Activated T-helper 1 cell treated with anti-CD3 and anti-CD28 coated beads, Interleukin-2, amount 50 U/mL, for 16 hours (primary cell): ENCODE data around the gene BBS9.
"Not testable (repeated sequence)": the region's sequence is repeated elsewhere in the genome, so short reads cannot be mapped to it uniquely, and the experiment has no call there.

Experiments used
- DNase-seq, 2 donors: peaks; one replicate each; pipeline ENCODE4 v3.0.0-alpha.2; 2020; ENCODE audit warnings: low read depth in 1 of 2, low spot score in 1 of 2

The BBS9 gene

GRCh38 chr7:33423646-33424020, 294.3 kb downstream of the BBS9 start:
- DNase-seq = no peak

- no peak for DNase-seq
These were observed 296.0 kb downstream of the BBS9 start for GRCh38 chr7:33425395-33425794.

GRCh38 chr7:33425929-33426678, 296.7 kb downstream of the BBS9 start:
- no peak for DNase-seq

DNA sequence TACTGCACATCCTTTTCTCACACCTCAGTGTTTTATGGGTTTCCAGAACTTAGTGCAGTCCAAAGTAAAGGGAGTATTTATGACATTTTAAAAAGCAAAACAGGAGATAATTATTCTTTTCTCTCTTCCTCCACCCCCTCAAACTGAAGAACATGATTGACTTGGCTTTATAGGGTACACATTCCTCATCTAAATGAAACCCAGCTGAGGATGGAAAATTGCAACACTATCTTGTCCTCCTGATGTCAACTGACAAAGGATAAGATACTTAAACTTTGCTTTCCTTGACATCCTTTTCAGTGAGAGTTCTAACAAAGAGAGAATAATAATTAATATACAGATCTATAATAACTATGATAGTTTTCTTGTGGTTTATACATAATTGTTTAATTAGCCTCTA, 299.1 kb downstream of the BBS9 start:
- no peak for DNase-seq

DNA sequence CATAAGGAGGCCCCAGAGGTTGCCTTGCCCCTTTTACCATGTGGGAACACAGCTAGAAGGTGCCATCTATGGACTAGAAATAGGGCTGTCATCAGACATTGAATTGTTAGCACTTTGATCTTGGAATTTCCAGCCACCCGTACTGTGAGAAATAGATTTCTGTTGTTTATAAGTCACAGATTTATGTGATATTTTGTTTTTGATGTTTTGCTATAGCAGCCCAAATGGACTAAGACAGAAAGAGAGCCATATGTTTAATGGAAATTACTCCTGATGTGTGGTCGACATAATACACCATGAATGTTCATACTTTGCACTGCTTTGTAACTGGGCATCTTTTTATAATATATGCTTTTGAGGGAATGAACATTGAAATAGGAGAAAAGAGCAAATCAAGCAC, 302.2 kb downstream of the BBS9 start:
- DNase-seq = no peak

DNA sequence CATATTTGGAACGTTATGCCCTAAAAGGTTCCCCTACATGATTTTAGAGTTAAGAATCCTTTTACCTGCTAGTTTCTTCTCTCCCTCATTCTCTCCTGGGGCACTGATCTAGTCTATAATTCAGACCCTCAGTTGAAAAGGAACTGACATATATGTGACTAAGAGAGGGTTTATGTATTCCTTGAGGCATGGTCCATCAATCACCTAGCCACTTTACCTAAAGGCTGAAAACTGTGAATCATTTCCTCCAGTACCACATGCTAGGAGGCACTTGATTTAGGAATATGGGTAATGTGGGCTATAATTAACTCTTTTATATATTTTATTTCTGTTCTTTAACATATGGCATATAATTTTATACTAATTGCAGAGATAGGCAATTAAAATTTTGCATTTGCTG, 303.5 kb downstream of the BBS9 start:
- DNase-seq = no peak

GRCh38 chr7:33433357-33433756, 304.0 kb downstream of the BBS9 start:
- no peak for DNase-seq

GRCh38 chr7:33444511-33444910, 315.1 kb downstream of the BBS9 start:
- DNase-seq = no peak

- no peak for DNase-seq
These were observed 317.2 kb downstream of the BBS9 start for GRCh38 chr7:33446551-33446950.

GRCh38 chr7:33448035-33448434, 318.7 kb downstream of the BBS9 start:
- DNase-seq = no peak

DNA sequence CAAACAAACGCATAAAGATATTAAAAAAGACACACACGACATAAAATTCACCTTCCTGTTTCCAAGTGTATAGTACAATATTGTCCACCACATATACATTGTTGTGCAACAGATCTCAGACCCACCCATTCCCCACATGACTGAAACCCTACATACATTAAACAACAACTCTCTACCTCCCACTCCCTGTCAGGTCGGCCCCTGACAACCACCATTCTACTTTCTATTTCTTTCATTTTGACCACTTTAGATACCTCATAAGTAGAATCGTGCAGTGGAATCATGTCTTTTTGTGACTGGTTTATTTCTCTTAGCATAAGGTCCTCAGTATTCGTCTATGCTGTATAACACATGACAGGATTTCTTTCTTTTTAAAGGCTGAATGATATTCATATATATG, 320.5 kb downstream of the BBS9 start:
- DNase-seq = no peak

- no peak for DNase-seq
These were observed 323.6 kb downstream of the BBS9 start for GRCh38 chr7:33452805-33453502.

DNA sequence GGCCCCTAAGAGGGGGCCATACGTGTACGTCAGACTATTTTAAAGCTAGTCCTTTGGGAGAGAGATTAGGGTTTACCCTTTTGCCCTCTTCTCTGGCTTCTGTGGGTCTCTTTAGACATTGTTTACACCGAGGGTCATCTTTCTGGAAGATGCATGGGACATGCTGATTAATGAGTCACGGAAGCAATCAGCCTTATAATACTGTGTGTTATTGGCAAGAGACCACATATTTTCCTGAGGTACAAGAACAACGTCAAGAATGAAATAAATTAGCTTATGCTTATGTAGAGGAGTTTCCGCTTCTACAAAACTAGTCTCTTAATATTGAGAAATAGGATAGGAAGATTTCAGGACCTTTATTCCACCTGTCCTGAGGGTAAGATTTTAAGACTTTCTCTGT, 327.7 kb downstream of the BBS9 start:
- no peak for DNase-seq

- DNase-seq = no peak
These were observed 329.2 kb downstream of the BBS9 start for GRCh38 chr7:33458581-33458980.

GRCh38 chr7:33459340-33459751, 330.0 kb downstream of the BBS9 start:
- DNase-seq = no peak

- no peak for DNase-seq
These were observed 333.8 kb downstream of the BBS9 start for GRCh38 chr7:33463131-33463530.

GRCh38 chr7:33466203-33466602, 336.8 kb downstream of the BBS9 start:
- DNase-seq = no peak

- DNase-seq = no peak
These were observed 342.4 kb downstream of the BBS9 start for GRCh38 chr7:33471636-33472242.

GRCh38 chr7:33472348-33473025, 343.1 kb downstream of the BBS9 start:
- no peak for DNase-seq

- DNase-seq = no peak
These were observed 348.5 kb downstream of the BBS9 start for GRCh38 chr7:33477719-33478480.

DNA sequence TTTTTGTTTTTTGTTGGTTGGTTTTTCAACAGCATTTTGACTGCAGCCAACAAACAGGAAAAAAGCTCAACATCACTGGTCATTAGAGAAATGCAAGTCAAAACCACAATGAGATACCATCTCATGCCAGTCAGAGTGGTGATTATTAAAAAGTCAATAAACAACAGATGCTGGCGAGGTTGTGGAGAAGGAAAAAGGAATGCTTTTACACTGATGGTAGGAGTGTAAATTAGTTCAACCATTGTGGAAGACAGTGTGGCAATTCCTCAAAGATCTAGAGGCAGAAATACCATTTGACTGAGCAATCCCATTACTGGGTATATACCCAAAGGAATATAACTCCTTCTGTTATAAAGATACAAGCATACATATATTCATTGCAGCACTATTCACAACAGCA, 355.1 kb downstream of the BBS9 start:
- not testable (repeated sequence) for DNase-seq
